Neural cell (in vitro differentiated cells): ENCODE results near the gene VN1R4. TPM values are rescaled to one million over a fixed set of nuclear protein-coding genes. Genes with fewer than 3 reads are reported as not detected.
"Not testable (repeated sequence)": the region's sequence is repeated elsewhere in the genome, so short reads cannot be mapped to it uniquely, and the experiment has no call there.

Source experiments
- H2AFZ ChIP-seq: fragments of 200-600, 300-800 bp; sonication (generic), shearing (Covaris generic); 2 replicates; pipeline ENCODE4 v1.6.0; 2014; ENCODE audit warnings: low read depth, mild to moderate bottlenecking, antibody characterized with exemption, low read length, moderate library complexity
- H3F3A ChIP-seq: fragments of 200-600 bp; shearing (Covaris generic); 2 replicates; pipeline ENCODE4 v1.6.1; 2016; ENCODE audit warnings: mild to moderate bottlenecking, moderate library complexity, mixed read lengths, antibody characterized with exemption, low read length; ENCODE audit not compliant: insufficient read depth, poor library complexity, severe bottlenecking
- H3K27ac ChIP-seq: fragments of 200-600, 300-800 bp; sonication (generic), shearing (Covaris generic); 2 replicates; pipeline ENCODE4 v1.5.1; 2014; ENCODE audit warnings: mild to moderate bottlenecking, low read length, moderate library complexity
- H3K27me3 ChIP-seq: fragments of 300-800, 200-600 bp; sonication (generic), shearing (Covaris generic); 2 replicates; pipeline ENCODE4 v1.6.0; 2014; ENCODE audit warnings: mild to moderate bottlenecking, low read depth, low read length, moderate library complexity; ENCODE audit not compliant: insufficient read depth
- H3K36me3 ChIP-seq: fragments of 300-800, 200-600 bp; sonication (generic), shearing (Covaris generic); 2 replicates; pipeline ENCODE4 v1.5.1; 2014; ENCODE audit warnings: mild to moderate bottlenecking, antibody characterized with exemption, low read length, moderate library complexity; ENCODE audit not compliant: insufficient read depth
- H3K4me2 ChIP-seq: fragments of 300-800, 200-600 bp; sonication (generic), shearing (Covaris generic); 2 replicates; pipeline ENCODE4 v1.6.0; 2014; ENCODE audit warnings: mild to moderate bottlenecking, low read length
- H3K4me3 ChIP-seq: fragments of 300-800, 200-600 bp; sonication (generic), shearing (Covaris generic); 2 replicates; pipeline ENCODE4 v1.5.1; 2014; ENCODE audit warnings: mild to moderate bottlenecking, low read length, moderate library complexity
- H3K79me2 ChIP-seq: fragments of 200-600 bp; shearing (Covaris generic); replicated peaks from 2 replicates; pipeline ENCODE4 v1.6.0; 2014; ENCODE audit warnings: mild to moderate bottlenecking, low read length, moderate library complexity; ENCODE audit not compliant: insufficient read depth
- H3K9ac ChIP-seq: fragments of 300-800, 200-600 bp; sonication (generic), shearing (Covaris generic); 2 replicates; pipeline ENCODE4 v1.6.1; 2016; ENCODE audit warnings: mild to moderate bottlenecking, low read length, mixed read lengths
- H3K9me2 ChIP-seq: fragments of 200-600 bp; shearing (Covaris generic); 2 replicates; pipeline ENCODE4 v1.6.1; 2016; ENCODE audit warnings: mild to moderate bottlenecking, low read length, mixed read lengths; ENCODE audit not compliant: insufficient read depth
- H3K9me3 ChIP-seq: fragments of 200-600, 300-800 bp; sonication (generic), shearing (Covaris generic); 2 replicates; pipeline ENCODE4 v1.6.1; 2016; ENCODE audit warnings: mild to moderate bottlenecking, mixed run types, low read length, moderate library complexity, mixed read lengths
- H4K20me1 ChIP-seq: fragments of 200-600 bp; shearing (Covaris generic); 2 replicates; pipeline ENCODE4 v1.6.1; 2016; ENCODE audit warnings: mild to moderate bottlenecking, mixed run types; ENCODE audit not compliant: insufficient read depth
- CTCF ChIP-seq: fragments of 450-650 bp; IDR thresholded peaks from 2 replicates; pipeline ENCODE4 v1.5.1; 2014; ENCODE audit warnings: antibody characterized with exemption, mild to moderate bottlenecking, moderate library complexity; ENCODE audit not compliant: poor library complexity, severe bottlenecking
- EP300 ChIP-seq: fragments of 450-650 bp; conservative IDR thresholded peaks from 2 replicates; pipeline ENCODE4 v1.6.1; 2014; ENCODE audit warnings: antibody characterized with exemption, mild to moderate bottlenecking, moderate library complexity; ENCODE audit not compliant: poor library complexity, severe bottlenecking
- EZH2 ChIP-seq: fragments of 200-600, 300-800 bp; shearing (Covaris generic), sonication (generic); IDR thresholded peaks from 2 replicates; pipeline ENCODE4 v1.6.1; 2014; ENCODE audit warnings: antibody characterized with exemption, low read length, borderline replicate concordance, mild to moderate bottlenecking; ENCODE audit not compliant: insufficient read depth, poor library complexity, severe bottlenecking
- MXI1 ChIP-seq: fragments of 450-650 bp; conservative IDR thresholded peaks from 2 replicates; pipeline ENCODE4 v1.6.1; 2014; ENCODE audit warnings: antibody characterized with exemption, mild to moderate bottlenecking; ENCODE audit not compliant: poor library complexity, severe bottlenecking
- POLR2AphosphoS5 ChIP-seq: IDR thresholded peaks from 2 replicates; pipeline ENCODE4 v1.6.1; 2012
- RAD21 ChIP-seq: fragments of 450-650 bp; conservative IDR thresholded peaks from 2 replicates; pipeline ENCODE4 v1.6.1; 2014; ENCODE audit warnings: antibody characterized with exemption, mild to moderate bottlenecking, moderate library complexity
- REST ChIP-seq: IDR thresholded peaks from 2 replicates; pipeline ENCODE4 v1.6.1; 2012; ENCODE audit warnings: borderline replicate concordance
- SMC3 ChIP-seq: fragments of 450-650 bp; conservative IDR thresholded peaks from 2 replicates; pipeline ENCODE4 v1.6.1; 2014; ENCODE audit warnings: antibody characterized with exemption, mild to moderate bottlenecking, moderate library complexity; ENCODE audit not compliant: poor library complexity
- TAF1 ChIP-seq: IDR thresholded peaks from 2 replicates; pipeline ENCODE4 v1.6.1; 2012; ENCODE audit warnings: low read depth
- polyA plus RNA-seq: library from polyadenylated mRNA; depleted of rRNA; stranded (reverse); fragments of >200 nt; gene quantifications from 2 replicates; pipeline ENCODE4 v1.2.3, GENCODE V29; 2014

Gene VN1R4
- polyA plus RNA-seq, 1 donor from 2014 or later = not detected

- Histone ChIP-seq H3K4me2 (no peak overlapping the region), H3K79me2 (no peaks in the 10 kb centered on the region), H3K4me3 (no peak overlapping the region), H3F3A (no peaks in the 10 kb centered on the region), H3K9me3 (no peaks in the 10 kb centered on the region), H3K27me3 (no peaks in the 10 kb centered on the region), H3K27ac (no peak overlapping the region), H2AFZ (no peak overlapping the region), H3K9me2 (no peaks in the 10 kb centered on the region), H3K9ac (no peak overlapping the region), H3K36me3 (no peaks in the 10 kb centered on the region), H4K20me1 (no peaks in the 10 kb centered on the region)
- TF ChIP-seq EZH2 = no peak
- TF ChIP-seq EP300 = no peak
- TF ChIP-seq MXI1 = no peak
- TF ChIP-seq POLR2AphosphoS5 = no peak
- TF ChIP-seq CTCF = no peak
- TF ChIP-seq TAF1 = no peak
- no peak for TF ChIP-seq RAD21
- TF ChIP-seq SMC3 = no peak
- no peak for TF ChIP-seq REST
Observed at GRCh38 chr19:53285087-53285486, 17.6 kb upstream of the VN1R4 start.

GRCh38 chr19:53281947-53282346, 14.4 kb upstream of the VN1R4 start:
- not testable (repeated sequence) for H2AFZ ChIP-seq, H3F3A ChIP-seq, H3K27me3 ChIP-seq, H3K9me2 ChIP-seq, H3K27ac ChIP-seq, H3K9ac ChIP-seq, H3K4me3 ChIP-seq, H3K9me3 ChIP-seq, H3K79me2 ChIP-seq, H3K36me3 ChIP-seq, H3K4me2 ChIP-seq, H4K20me1 ChIP-seq

GRCh38 chr19:53275480-53275879, 8.0 kb upstream of the VN1R4 start:
- no peaks in the 10 kb centered on the region for H4K20me1 ChIP-seq
- H3K9ac ChIP-seq = no peak overlapping the region
- H3K4me2 ChIP-seq = no peak overlapping the region
- H3K79me2 ChIP-seq = no peaks in the 10 kb centered on the region
- H3K9me3 ChIP-seq = peaks cover 2% of the 10 kb centered on the region
- no peaks in the 10 kb centered on the region for H3F3A ChIP-seq
- H3K36me3 ChIP-seq = no peaks in the 10 kb centered on the region
- no peaks in the 10 kb centered on the region for H3K9me2 ChIP-seq
- no peak overlapping the region for H3K27ac ChIP-seq
- TF ChIP-seq EZH2 (no peak), SMC3 (no peak), POLR2AphosphoS5 (no peak), TAF1 (no peak), RAD21 (no peak)
- H2AFZ ChIP-seq = no peak overlapping the region
- no peak overlapping the region for H3K4me3 ChIP-seq
- no peaks in the 10 kb centered on the region for H3K27me3 ChIP-seq
